ENCODE results near the gene PHC1. TPM values are rescaled to one million over a fixed set of nuclear protein-coding genes. Genes with fewer than 3 reads are reported as not detected.

PHC1 gene
- total RNA-seq, 1 experiment from 2014 or later = 40.3 TPM

DNA sequence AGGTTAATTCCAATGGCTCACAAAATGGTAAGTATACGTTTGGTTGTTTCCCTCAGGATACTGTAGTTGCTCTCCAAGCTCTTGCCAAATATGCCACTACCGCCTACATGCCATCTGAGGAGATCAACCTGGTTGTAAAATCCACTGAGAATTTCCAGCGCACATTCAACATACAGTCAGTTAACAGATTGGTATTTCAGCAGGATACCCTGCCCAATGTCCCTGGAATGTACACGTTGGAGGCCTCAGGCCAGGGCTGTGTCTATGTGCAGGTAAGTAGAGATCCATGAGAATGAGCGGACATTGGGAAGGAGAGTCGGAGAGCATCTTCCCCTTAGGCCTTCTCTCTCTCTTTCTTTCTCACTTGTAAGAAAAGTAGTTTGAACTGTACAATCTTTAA, 46.5 kb upstream of the PHC1 start:
- POLR2A ChIA-PET (ENCODE audit: low non-redundant PET) = no interaction called here
- DNase-seq (ENCODE audit: low spot score) = no peak
- no TSS peak for BruUV-seq (replicated peaks)
- intact Hi-C loops (cut with micrococcal nuclease; ENCODE audit: unreplicated experiment) = no loop called here
- no peaks in the 10 kb centered on the region for H3K36me3 ChIP-seq (ENCODE audit: insufficient read depth, low read length, poor library complexity, severe bottlenecking)
- H3K4me3 ChIP-seq (ENCODE audit: low read depth, low read length, poor library complexity, severe bottlenecking) = no peak overlapping the region
- no peaks in the 10 kb centered on the region for H3K4me1 ChIP-seq (ENCODE audit: insufficient read depth, low read length, poor library complexity, severe bottlenecking)
- H3K27me3 ChIP-seq (replicated peaks; ENCODE audit: insufficient read depth, low read depth, low read length, poor library complexity) = no peaks in the 10 kb centered on the region
- CTCF ChIA-PET = no interaction called here
- no peaks in the 10 kb centered on the region for H3K9me3 ChIP-seq (ENCODE audit: low read depth, low read length, poor library complexity, severe bottlenecking)
- TF ChIP-seq EZH2 (IDR thresholded peaks at IDR 0.05; ENCODE audit: borderline replicate concordance, low read depth, low read length, poor library complexity, severe bottlenecking) = no peak
- TF ChIP-seq, protein P1, sequence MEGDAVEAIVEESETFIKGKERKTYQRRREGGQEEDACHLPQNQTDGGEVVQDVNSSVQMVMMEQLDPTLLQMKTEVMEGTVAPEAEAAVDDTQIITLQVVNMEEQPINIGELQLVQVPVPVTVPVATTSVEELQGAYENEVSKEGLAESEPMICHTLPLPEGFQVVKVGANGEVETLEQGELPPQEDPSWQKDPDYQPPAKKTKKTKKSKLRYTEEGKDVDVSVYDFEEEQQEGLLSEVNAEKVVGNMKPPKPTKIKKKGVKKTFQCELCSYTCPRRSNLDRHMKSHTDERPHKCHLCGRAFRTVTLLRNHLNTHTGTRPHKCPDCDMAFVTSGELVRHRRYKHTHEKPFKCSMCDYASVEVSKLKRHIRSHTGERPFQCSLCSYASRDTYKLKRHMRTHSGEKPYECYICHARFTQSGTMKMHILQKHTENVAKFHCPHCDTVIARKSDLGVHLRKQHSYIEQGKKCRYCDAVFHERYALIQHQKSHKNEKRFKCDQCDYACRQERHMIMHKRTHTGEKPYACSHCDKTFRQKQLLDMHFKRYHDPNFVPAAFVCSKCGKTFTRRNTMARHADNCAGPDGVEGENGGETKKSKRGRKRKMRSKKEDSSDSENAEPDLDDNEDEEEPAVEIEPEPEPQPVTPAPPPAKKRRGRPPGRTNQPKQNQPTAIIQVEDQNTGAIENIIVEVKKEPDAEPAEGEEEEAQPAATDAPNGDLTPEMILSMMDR (conservative IDR thresholded peaks at IDR 0.05; ENCODE audit: low read depth, low read length) = no peak
- H3K27ac ChIP-seq (ENCODE audit: low read depth, low read length, poor library complexity, severe bottlenecking) = no peak overlapping the region

DNA sequence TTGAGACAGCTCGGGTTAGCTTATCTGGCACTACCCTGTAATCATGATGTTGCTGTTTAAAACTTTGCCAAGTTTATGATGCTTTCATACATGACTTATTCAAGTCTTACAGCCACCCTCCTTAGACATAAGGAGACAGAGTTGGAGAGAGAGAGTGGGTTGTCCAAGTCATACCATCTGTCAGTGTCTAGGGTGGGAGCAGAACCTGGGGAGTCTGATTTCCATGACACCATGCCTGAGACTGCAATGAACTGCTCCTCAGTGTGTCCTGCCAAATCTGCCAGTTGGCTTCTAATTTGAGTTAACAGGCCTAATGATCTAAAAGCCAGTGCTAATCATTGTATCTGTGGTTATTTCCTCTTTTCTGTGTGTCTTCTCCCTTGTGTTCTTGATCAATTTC, 43.7 kb upstream of the PHC1 start:
- no peaks in the 10 kb centered on the region for H3K4me1 ChIP-seq (ENCODE audit: insufficient read depth, low read length, poor library complexity, severe bottlenecking)
- intact Hi-C loops (cut with micrococcal nuclease; ENCODE audit: unreplicated experiment) = no loop called here
- no peaks in the 10 kb centered on the region for H3K9me3 ChIP-seq (ENCODE audit: low read depth, low read length, poor library complexity, severe bottlenecking)
- CTCF ChIA-PET = interaction anchor here (0.6 kb wide), 1 partner anchor 190 kb away, joined by 6 read pairs; no protein-coding TSS in a partner anchor
- BruUV-seq (replicated peaks) = no TSS peak
- DNase-seq (ENCODE audit: low spot score) = no peak
- TF ChIP-seq, protein P1 (conservative IDR thresholded peaks at IDR 0.05; ENCODE audit: low read depth, low read length) = no peak
- no peak for TF ChIP-seq EZH2 (IDR thresholded peaks at IDR 0.05; ENCODE audit: borderline replicate concordance, low read depth, low read length, poor library complexity, severe bottlenecking)
- H3K27ac ChIP-seq (ENCODE audit: low read depth, low read length, poor library complexity, severe bottlenecking) = no peak overlapping the region
- H3K36me3 ChIP-seq (ENCODE audit: insufficient read depth, low read length, poor library complexity, severe bottlenecking) = no peaks in the 10 kb centered on the region
- POLR2A ChIA-PET (ENCODE audit: low non-redundant PET) = no interaction called here
- H3K27me3 ChIP-seq (replicated peaks; ENCODE audit: insufficient read depth, low read depth, low read length, poor library complexity) = no peaks in the 10 kb centered on the region
- H3K4me3 ChIP-seq (ENCODE audit: low read depth, low read length, poor library complexity, severe bottlenecking) = no peak overlapping the region

DNA sequence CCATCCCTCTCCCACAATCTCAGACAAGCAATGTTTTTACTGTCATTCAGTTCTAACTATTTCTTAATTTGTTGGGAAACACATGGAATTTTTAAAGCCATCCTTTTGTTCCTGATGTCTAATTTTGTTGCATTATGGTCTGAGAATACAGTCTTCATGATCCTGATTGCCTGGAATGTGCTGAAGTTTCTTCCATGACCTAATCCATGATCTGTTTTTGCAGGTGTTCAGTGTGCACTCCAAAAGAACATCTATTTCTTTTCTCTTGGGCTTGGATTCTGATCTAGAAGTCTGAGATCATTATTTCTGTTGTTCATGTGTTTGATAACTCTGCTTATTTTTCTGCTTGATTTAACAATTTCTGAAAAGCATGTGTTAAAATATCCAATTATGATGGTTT, 43.2 kb upstream of the PHC1 start:
- no TSS peak for BruUV-seq (replicated peaks)
- no peak overlapping the region for H3K27ac ChIP-seq (ENCODE audit: low read depth, low read length, poor library complexity, severe bottlenecking)
- no peaks in the 10 kb centered on the region for H3K27me3 ChIP-seq (replicated peaks; ENCODE audit: insufficient read depth, low read depth, low read length, poor library complexity)
- H3K36me3 ChIP-seq (ENCODE audit: insufficient read depth, low read length, poor library complexity, severe bottlenecking) = no peaks in the 10 kb centered on the region
- no peaks in the 10 kb centered on the region for H3K4me1 ChIP-seq (ENCODE audit: insufficient read depth, low read length, poor library complexity, severe bottlenecking)
- intact Hi-C loops (cut with micrococcal nuclease; ENCODE audit: unreplicated experiment) = no loop called here
- TF ChIP-seq, protein P1 (conservative IDR thresholded peaks at IDR 0.05; ENCODE audit: low read depth, low read length) = no peak
- TF ChIP-seq EZH2 (IDR thresholded peaks at IDR 0.05; ENCODE audit: borderline replicate concordance, low read depth, low read length, poor library complexity, severe bottlenecking) = no peak
- no peaks in the 10 kb centered on the region for H3K9me3 ChIP-seq (ENCODE audit: low read depth, low read length, poor library complexity, severe bottlenecking)
- H3K4me3 ChIP-seq (ENCODE audit: low read depth, low read length, poor library complexity, severe bottlenecking) = no peak overlapping the region
- DNase-seq (ENCODE audit: low spot score) = no peak
- ChIA-PET CTCF (no interaction called here), POLR2A (ENCODE audit: low non-redundant PET) (no interaction called here)
